ENCODE data around the gene FGF1.

The FGF1 gene

DNA sequence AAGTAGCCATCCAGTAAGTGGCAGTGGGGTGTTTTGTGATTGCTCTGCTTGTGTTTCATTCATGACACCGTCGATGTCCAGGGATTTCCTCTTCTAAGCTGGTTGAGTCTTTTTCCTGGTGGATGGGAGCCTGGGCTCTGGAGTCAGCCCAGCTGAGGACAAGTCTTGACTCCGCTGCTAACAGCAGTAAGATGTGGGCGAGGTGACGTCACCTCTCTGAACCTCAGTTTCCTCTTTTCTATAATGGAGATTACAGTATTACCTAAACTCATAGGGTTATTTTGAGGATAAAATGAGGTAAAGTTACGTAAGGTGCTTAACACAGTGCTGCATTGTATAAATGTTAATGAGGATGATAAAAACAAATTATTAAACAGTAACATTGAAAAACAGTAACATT lies 21.3 kb downstream of the FGF1 start:
- TF ChIP-seq EZH2 (IDR thresholded peaks at IDR 0.05; ENCODE audit: borderline replicate concordance, low read length), result no peak
- TF ChIP-seq, protein P1, sequence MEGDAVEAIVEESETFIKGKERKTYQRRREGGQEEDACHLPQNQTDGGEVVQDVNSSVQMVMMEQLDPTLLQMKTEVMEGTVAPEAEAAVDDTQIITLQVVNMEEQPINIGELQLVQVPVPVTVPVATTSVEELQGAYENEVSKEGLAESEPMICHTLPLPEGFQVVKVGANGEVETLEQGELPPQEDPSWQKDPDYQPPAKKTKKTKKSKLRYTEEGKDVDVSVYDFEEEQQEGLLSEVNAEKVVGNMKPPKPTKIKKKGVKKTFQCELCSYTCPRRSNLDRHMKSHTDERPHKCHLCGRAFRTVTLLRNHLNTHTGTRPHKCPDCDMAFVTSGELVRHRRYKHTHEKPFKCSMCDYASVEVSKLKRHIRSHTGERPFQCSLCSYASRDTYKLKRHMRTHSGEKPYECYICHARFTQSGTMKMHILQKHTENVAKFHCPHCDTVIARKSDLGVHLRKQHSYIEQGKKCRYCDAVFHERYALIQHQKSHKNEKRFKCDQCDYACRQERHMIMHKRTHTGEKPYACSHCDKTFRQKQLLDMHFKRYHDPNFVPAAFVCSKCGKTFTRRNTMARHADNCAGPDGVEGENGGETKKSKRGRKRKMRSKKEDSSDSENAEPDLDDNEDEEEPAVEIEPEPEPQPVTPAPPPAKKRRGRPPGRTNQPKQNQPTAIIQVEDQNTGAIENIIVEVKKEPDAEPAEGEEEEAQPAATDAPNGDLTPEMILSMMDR (IDR thresholded peaks at IDR 0.05; ENCODE audit: low read length), result no peak

GRCh38 chr5:142664067-142664466 lies 21.8 kb downstream of the FGF1 start:
- peaks cover 9% of the 10 kb centered on the region for H3K27me3 ChIP-seq (ENCODE audit: insufficient read depth, low read length)
- no peaks in the 10 kb centered on the region for H3K9me3 ChIP-seq (ENCODE audit: low read length)
- H3K4me1 ChIP-seq (ENCODE audit: insufficient read depth, low read length, severe bottlenecking), result no peaks in the 10 kb centered on the region
- H3K9ac ChIP-seq (ENCODE audit: low read length), result no peak overlapping the region
- H3K9me2 ChIP-seq (ENCODE audit: low read depth, low read length), result no peaks in the 10 kb centered on the region
- no peaks in the 10 kb centered on the region for H4K20me1 ChIP-seq (ENCODE audit: insufficient read depth, low read length)
- no peaks in the 10 kb centered on the region for H3F3A ChIP-seq (ENCODE audit: insufficient read depth, low read length)
- H3K36me3 ChIP-seq (ENCODE audit: insufficient read depth, low read length), result no peaks in the 10 kb centered on the region
- no peaks in the 10 kb centered on the region for H3K79me2 ChIP-seq (ENCODE audit: insufficient read depth, low read length)
- no peak overlapping the region for H3K4me2 ChIP-seq (ENCODE audit: low read length)
- no peak overlapping the region for H2AFZ ChIP-seq (ENCODE audit: low read length)
- no peak overlapping the region for H3K27ac ChIP-seq (ENCODE audit: low read depth, low read length, poor library complexity, severe bottlenecking)
- TF ChIP-seq, protein P1 (IDR thresholded peaks at IDR 0.05; ENCODE audit: low read length), result no peak
- TF ChIP-seq EZH2 (IDR thresholded peaks at IDR 0.05; ENCODE audit: borderline replicate concordance, low read length), result no peak
- H3K4me3 ChIP-seq (ENCODE audit: low read depth, low read length, poor library complexity, severe bottlenecking), result no peak overlapping the region

More for the DNA sequence above, 21.3 kb downstream of the FGF1 start:
- H3K4me3 ChIP-seq (ENCODE audit: low read depth, low read length, poor library complexity, severe bottlenecking), result no peak overlapping the region
- H3K9ac ChIP-seq (ENCODE audit: low read length), result no peak overlapping the region
- H3K27me3 ChIP-seq (ENCODE audit: insufficient read depth, low read length), result peaks cover 9% of the 10 kb centered on the region
- no peak overlapping the region for H2AFZ ChIP-seq (ENCODE audit: low read length)
- no peaks in the 10 kb centered on the region for H3K9me2 ChIP-seq (ENCODE audit: low read depth, low read length)
- H3K4me2 ChIP-seq (ENCODE audit: low read length), result no peak overlapping the region
- no peaks in the 10 kb centered on the region for H3K9me3 ChIP-seq (ENCODE audit: low read length)
- no peaks in the 10 kb centered on the region for H4K20me1 ChIP-seq (ENCODE audit: insufficient read depth, low read length)
- no peaks in the 10 kb centered on the region for H3F3A ChIP-seq (ENCODE audit: insufficient read depth, low read length)
- no peaks in the 10 kb centered on the region for H3K4me1 ChIP-seq (ENCODE audit: insufficient read depth, low read length, severe bottlenecking)
- no peaks in the 10 kb centered on the region for H3K36me3 ChIP-seq (ENCODE audit: insufficient read depth, low read length)
- H3K27ac ChIP-seq (ENCODE audit: low read depth, low read length, poor library complexity, severe bottlenecking), result no peak overlapping the region
- no peaks in the 10 kb centered on the region for H3K79me2 ChIP-seq (ENCODE audit: insufficient read depth, low read length)

- Histone ChIP-seq H2AFZ (ENCODE audit: low read length) (no peak overlapping the region), H3K9me2 (ENCODE audit: low read depth, low read length) (no peaks in the 10 kb centered on the region), H3K27me3 (ENCODE audit: insufficient read depth, low read length) (peaks cover 9% of the 10 kb centered on the region), H3K9ac (ENCODE audit: low read length) (no peak overlapping the region), H3K4me1 (ENCODE audit: insufficient read depth, low read length, severe bottlenecking) (no peaks in the 10 kb centered on the region), H3K4me3 (ENCODE audit: low read depth, low read length, poor library complexity, severe bottlenecking) (no peak overlapping the region), H3F3A (ENCODE audit: insufficient read depth, low read length) (no peaks in the 10 kb centered on the region), H3K4me2 (ENCODE audit: low read length) (no peak overlapping the region), H3K79me2 (ENCODE audit: insufficient read depth, low read length) (no peaks in the 10 kb centered on the region), H3K36me3 (ENCODE audit: insufficient read depth, low read length) (no peaks in the 10 kb centered on the region), H4K20me1 (ENCODE audit: insufficient read depth, low read length) (no peaks in the 10 kb centered on the region), H3K27ac (ENCODE audit: low read depth, low read length, poor library complexity, severe bottlenecking) (no peak overlapping the region), H3K9me3 (ENCODE audit: low read length) (no peaks in the 10 kb centered on the region)
- no peak for TF ChIP-seq EZH2 (IDR thresholded peaks at IDR 0.05; ENCODE audit: borderline replicate concordance, low read length)
- TF ChIP-seq, protein P1 (IDR thresholded peaks at IDR 0.05; ENCODE audit: low read length), result no peak
Observed at GRCh38 chr5:142663246-142663645, 22.6 kb downstream of the FGF1 start.
